Vagina (tissue), 2 donors: Measurements from ENCODE around the gene INTS2.

Experiments
- POLR2A ChIP-seq, 2 donors: fragments of 450-650 bp; IDR thresholded peaks; one replicate each; pipeline ENCODE4 v1.6.1; 2017; ENCODE audit warnings: antibody characterized with exemption in 2 of 2, mild to moderate bottlenecking in 2 of 2, moderate library complexity in 2 of 2
- POLR2AphosphoS5 ChIP-seq, 2 donors: sonication (generic); formaldehyde crosslinking; IDR thresholded peaks; one replicate each; pipeline ENCODE4 v1.9.0; 2017; ENCODE audit warnings: antibody characterized with exemption in 2 of 2, mild to moderate bottlenecking in 2 of 2, low read depth in 1 of 2; ENCODE audit not compliant: insufficient read depth in 1 of 2
- TF ChIP-seq, protein P1 (sequence below), 3 experiments: fragments of 450-650 bp in 2 of 3; fragments of 200-600 bp in 1 of 3; sonication (generic) in 1 of 3; IDR thresholded peaks; one replicate each; pipeline ENCODE4 v1.5.1; 2017 to 2019; ENCODE audit warnings: antibody characterized with exemption in 3 of 3, mild to moderate bottlenecking in 2 of 3, moderate library complexity in 2 of 3

- TF ChIP-seq POLR2A (IDR thresholded peaks at IDR 0.05) (no peak), POLR2AphosphoS5 (IDR thresholded peaks at IDR 0.05; ENCODE audit: insufficient read depth in 1 of 2, low read depth in 1 of 2) (no peak)
- TF ChIP-seq, protein P1, sequence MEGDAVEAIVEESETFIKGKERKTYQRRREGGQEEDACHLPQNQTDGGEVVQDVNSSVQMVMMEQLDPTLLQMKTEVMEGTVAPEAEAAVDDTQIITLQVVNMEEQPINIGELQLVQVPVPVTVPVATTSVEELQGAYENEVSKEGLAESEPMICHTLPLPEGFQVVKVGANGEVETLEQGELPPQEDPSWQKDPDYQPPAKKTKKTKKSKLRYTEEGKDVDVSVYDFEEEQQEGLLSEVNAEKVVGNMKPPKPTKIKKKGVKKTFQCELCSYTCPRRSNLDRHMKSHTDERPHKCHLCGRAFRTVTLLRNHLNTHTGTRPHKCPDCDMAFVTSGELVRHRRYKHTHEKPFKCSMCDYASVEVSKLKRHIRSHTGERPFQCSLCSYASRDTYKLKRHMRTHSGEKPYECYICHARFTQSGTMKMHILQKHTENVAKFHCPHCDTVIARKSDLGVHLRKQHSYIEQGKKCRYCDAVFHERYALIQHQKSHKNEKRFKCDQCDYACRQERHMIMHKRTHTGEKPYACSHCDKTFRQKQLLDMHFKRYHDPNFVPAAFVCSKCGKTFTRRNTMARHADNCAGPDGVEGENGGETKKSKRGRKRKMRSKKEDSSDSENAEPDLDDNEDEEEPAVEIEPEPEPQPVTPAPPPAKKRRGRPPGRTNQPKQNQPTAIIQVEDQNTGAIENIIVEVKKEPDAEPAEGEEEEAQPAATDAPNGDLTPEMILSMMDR (IDR thresholded peaks at IDR 0.05) = no peak
These were observed 71.7 kb downstream of the INTS2 start for GRCh38 chr17:61856035-61856434.
